ENCODE measurements around the gene SYNGAP1.

DNA sequence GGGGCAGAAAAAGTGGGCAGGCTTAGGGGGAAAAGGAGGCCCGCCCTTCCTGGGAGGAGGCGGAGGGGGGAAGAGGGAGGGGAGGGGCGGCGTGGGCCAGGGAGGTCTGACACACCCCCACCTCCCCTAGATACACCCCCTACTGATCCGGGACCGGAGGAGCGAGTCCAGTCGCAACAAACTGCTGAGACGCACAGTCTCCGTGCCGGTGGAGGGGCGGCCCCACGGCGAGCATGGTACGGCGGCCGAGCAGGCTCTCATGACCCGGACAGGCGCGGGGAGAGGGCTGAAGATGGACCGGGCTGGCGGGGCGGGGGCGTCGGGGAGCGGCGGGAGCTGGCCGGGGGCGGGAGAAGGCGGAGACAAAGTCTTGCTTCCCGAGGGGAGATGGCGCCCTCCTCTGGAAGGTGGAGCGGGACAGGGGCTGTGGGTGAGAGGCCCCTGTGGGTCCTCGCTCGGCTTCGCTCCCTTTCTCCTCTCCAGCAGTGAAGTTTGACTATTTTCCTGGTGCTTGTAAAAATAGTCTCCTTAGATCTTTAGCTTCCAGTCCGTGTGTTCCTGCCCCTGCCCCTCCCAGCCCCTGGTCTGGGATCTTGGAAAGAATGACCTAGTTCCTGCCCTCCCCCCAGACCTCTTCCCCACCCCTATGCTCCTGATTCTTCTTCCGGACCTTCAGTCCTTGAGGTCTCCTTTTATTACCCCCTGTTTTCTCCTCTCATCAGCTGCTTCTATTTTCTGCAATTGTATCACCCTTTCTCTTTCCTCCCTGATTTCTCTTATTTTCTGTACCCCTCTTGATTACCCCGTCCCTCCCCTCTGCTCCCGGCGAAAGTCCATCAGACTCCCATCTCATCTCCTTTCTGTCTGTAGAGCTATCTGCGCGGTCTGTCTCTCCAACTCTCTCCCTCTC lies 6.1 kb downstream of the SYNGAP1 start:
- TF ChIP-seq EZH2 (IDR thresholded peaks at IDR 0.05; ENCODE audit: low read length): no peak
- TF ChIP-seq, protein P1, sequence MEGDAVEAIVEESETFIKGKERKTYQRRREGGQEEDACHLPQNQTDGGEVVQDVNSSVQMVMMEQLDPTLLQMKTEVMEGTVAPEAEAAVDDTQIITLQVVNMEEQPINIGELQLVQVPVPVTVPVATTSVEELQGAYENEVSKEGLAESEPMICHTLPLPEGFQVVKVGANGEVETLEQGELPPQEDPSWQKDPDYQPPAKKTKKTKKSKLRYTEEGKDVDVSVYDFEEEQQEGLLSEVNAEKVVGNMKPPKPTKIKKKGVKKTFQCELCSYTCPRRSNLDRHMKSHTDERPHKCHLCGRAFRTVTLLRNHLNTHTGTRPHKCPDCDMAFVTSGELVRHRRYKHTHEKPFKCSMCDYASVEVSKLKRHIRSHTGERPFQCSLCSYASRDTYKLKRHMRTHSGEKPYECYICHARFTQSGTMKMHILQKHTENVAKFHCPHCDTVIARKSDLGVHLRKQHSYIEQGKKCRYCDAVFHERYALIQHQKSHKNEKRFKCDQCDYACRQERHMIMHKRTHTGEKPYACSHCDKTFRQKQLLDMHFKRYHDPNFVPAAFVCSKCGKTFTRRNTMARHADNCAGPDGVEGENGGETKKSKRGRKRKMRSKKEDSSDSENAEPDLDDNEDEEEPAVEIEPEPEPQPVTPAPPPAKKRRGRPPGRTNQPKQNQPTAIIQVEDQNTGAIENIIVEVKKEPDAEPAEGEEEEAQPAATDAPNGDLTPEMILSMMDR (optimal IDR thresholded peaks at IDR 0.05 in 1 of 3, IDR thresholded peaks at IDR 0.05 in 1 of 3, conservative IDR thresholded peaks at IDR 0.05 in 1 of 3; ENCODE audit: extremely low read depth in 1 of 3, insufficient read depth in 2 of 3, low read length in 3 of 3): peak; percentile 31 to 87 (median 60)
